ENCODE measurements around the gene ZBTB42.

- TF ChIP-seq CTCF (IDR thresholded peaks at IDR 0.05): no peak
- TF ChIP-seq POLR2A (IDR thresholded peaks at IDR 0.05): no peak
- TF ChIP-seq EP300 (IDR thresholded peaks at IDR 0.05): no peak
Observed at GRCh38 chr14:104796687-104797081, 4.2 kb upstream of the ZBTB42 start.
